ENCODE measurements around the gene CNBP. TPM values are rescaled to one million over a fixed set of nuclear protein-coding genes. Genes with fewer than 3 reads are reported as not detected.

The CNBP gene
- total and polyA plus RNA-seq, 2 of the 13 experiments (the other 11 are each of a cell fraction or from before 2014, with no cell fraction given): 282 to 354 TPM

GRCh38 chr3:129218742-129219141 is 35.0 kb upstream of the CNBP start:
- in situ Hi-C loops (cut with HindIII; ENCODE audit: extremely low pct_ligation_motif_present, low pct_unique_long_range_greater_than_20kb) (no loop called here), intact Hi-C loops (cut with micrococcal nuclease; ENCODE audit: unreplicated experiment) (no loop called here)
- H3K4me1 ChIP-seq (ENCODE audit: insufficient read depth, low read length): peaks cover 21% of the 10 kb centered on the region
- CTCF ChIA-PET (ENCODE audit: low intra/inter-chr PET ratio, low total read pairs): no interaction called here
- H3K9ac ChIP-seq (ENCODE audit: insufficient read depth, low read depth, low read length): no peak overlapping the region
- H3K27me3 ChIP-seq (ENCODE audit: control insufficient read depth in 1 of 2, insufficient read depth in 2 of 2, low read length in 2 of 2): peaks cover 0 to 2% of the 10 kb centered on the region in 2 experiments; a peak in 1 of 5 replicates
- POLR2A ChIA-PET: no interaction called here
- no TSS peak for BruUV-seq (replicated peaks)
- 95% methylated on average over 2 of the region's 2 CpGs for WGBS (ENCODE audit: low lambda C conversion rate)
- no peaks in the 10 kb centered on the region for H4K20me1 ChIP-seq (ENCODE audit: insufficient read depth, low read length)
- TF ChIP-seq TIGD3 (CRISPR knock-in tag; IDR thresholded peaks at IDR 0.05; ENCODE audit: borderline replicate concordance) (no peak), PHF21A (CRISPR knock-in tag; IDR thresholded peaks at IDR 0.05) (no peak)
- no peak overlapping the region for H3K4me2 ChIP-seq (ENCODE audit: low read depth, low read length)
- H3K36me3 ChIP-seq (replicated peaks in 1 of 2; ENCODE audit: control insufficient read depth in 1 of 2, insufficient read depth in 2 of 2, low read length in 2 of 2): no peaks in the 10 kb centered on the region
- no peaks in the 10 kb centered on the region for H3K9me3 ChIP-seq (ENCODE audit: low read length)
- ATAC-seq (no peak), DNase-seq (ENCODE audit: low spot score) (no peak), FAIRE-seq (no peak)
- no peak overlapping the region for H3K4me3 ChIP-seq (replicated peaks in 1 of 3; ENCODE audit: insufficient read depth in 1 of 3, low read depth in 2 of 3, low read length in 3 of 3)
- H3K79me2 ChIP-seq (ENCODE audit: insufficient read depth, low read length): no peaks in the 10 kb centered on the region
- no peak overlapping the region for H3K27ac ChIP-seq (ENCODE audit: extremely low read length, insufficient read depth, low read length)
- H2AFZ ChIP-seq (ENCODE audit: low read length): no peak overlapping the region

- H3K4me1 ChIP-seq (ENCODE audit: insufficient read depth, low read length): peaks cover 22% of the 10 kb centered on the region
- WGBS (ENCODE audit: low lambda C conversion rate): 84% methylated on average over 5 of the region's 5 CpGs
- ATAC-seq (no peak), DNase-seq (ENCODE audit: low spot score) (no peak), FAIRE-seq (no peak)
- H3K9ac ChIP-seq (ENCODE audit: insufficient read depth, low read depth, low read length): no peak overlapping the region
- no peak overlapping the region for H2AFZ ChIP-seq (ENCODE audit: low read length)
- no peaks in the 10 kb centered on the region for H3K79me2 ChIP-seq (ENCODE audit: insufficient read depth, low read length)
- BruUV-seq (replicated peaks): no TSS peak
- in situ Hi-C loops (cut with HindIII; ENCODE audit: extremely low pct_ligation_motif_present, low pct_unique_long_range_greater_than_20kb): no loop called here
- ChIA-PET CTCF (ENCODE audit: low intra/inter-chr PET ratio, low total read pairs) (no interaction called here), POLR2A (interaction anchor here (0.9 kb wide), 1 partner anchor 29 kb away, joined by 3 read pairs; the partner anchor contains the start of gene CNBP)
- H4K20me1 ChIP-seq (ENCODE audit: insufficient read depth, low read length): no peaks in the 10 kb centered on the region
- H3K4me3 ChIP-seq (replicated peaks in 1 of 3; ENCODE audit: insufficient read depth in 1 of 3, low read depth in 2 of 3, low read length in 3 of 3): no peak overlapping the region
- H3K4me2 ChIP-seq (ENCODE audit: low read depth, low read length): no peak overlapping the region
- H3K36me3 ChIP-seq (replicated peaks in 1 of 2; ENCODE audit: control insufficient read depth in 1 of 2, insufficient read depth in 2 of 2, low read length in 2 of 2): no peaks in the 10 kb centered on the region
- peaks cover 0 to 2% of the 10 kb centered on the region in 2 experiments; a peak in 1 of 5 replicates for H3K27me3 ChIP-seq (ENCODE audit: control insufficient read depth in 1 of 2, insufficient read depth in 2 of 2, low read length in 2 of 2)
- intact Hi-C loops (cut with micrococcal nuclease; ENCODE audit: unreplicated experiment): no loop called here
- no peaks in the 10 kb centered on the region for H3K9me3 ChIP-seq (ENCODE audit: low read length)
- H3K27ac ChIP-seq (ENCODE audit: extremely low read length, insufficient read depth, low read length): no peak overlapping the region
- no peak for TF ChIP-seq ATAD3A (CRISPR knock-in tag; IDR thresholded peaks at IDR 0.05)
- no peak for TF ChIP-seq ONECUT2 (CRISPR knock-in tag; IDR thresholded peaks at IDR 0.05)
- no peak for TF ChIP-seq SIX1 (CRISPR knock-in tag; IDR thresholded peaks at IDR 0.05; ENCODE audit: borderline replicate concordance)
- no peak for TF ChIP-seq ZBTB38 (CRISPR knock-in tag; IDR thresholded peaks at IDR 0.05)
- TF ChIP-seq ZBTB34 (CRISPR knock-in tag; IDR thresholded peaks at IDR 0.05): no peak
- no peak for TF ChIP-seq NFYB (CRISPR knock-in tag; IDR thresholded peaks at IDR 0.05)
- no peak for TF ChIP-seq CEBPZ (IDR thresholded peaks at IDR 0.05; ENCODE audit: low read length)
- no peak for TF ChIP-seq CREBL2 (CRISPR knock-in tag; IDR thresholded peaks at IDR 0.05; ENCODE audit: borderline replicate concordance)
- TF ChIP-seq ZNF431 (CRISPR knock-in tag; IDR thresholded peaks at IDR 0.05; ENCODE audit: borderline replicate concordance, low read depth): no peak
- TF ChIP-seq RNF2 (conservative IDR thresholded peaks at IDR 0.05; ENCODE audit: low read depth): no peak
Measured at GRCh38 chr3:129213238-129213637, 29.5 kb upstream of the CNBP start.

Measured in HepG2 (cell line).